Psoas muscle (tissue), 8 donors: ENCODE results near the gene ALAS1. TPM values are rescaled to one million over a fixed set of nuclear protein-coding genes. Genes with fewer than 3 reads are reported as not detected.

Experiments used
- ATAC-seq, 4 donors: fragments of 200-7000 bp; cut with Tn5 transposase; one replicate each; pipeline ENCODE4 v1.9.1; 2020; ENCODE audit warnings: moderate library complexity in 3 of 4, mild to moderate bottlenecking in 2 of 4
- DNase-seq, 2 donors: peaks; one replicate each; pipeline ENCODE4 v3.0.0-alpha.2; 2020
- H3K27ac ChIP-seq: fragments of 200-600 bp; one replicate; pipeline ENCODE4 v1.8.0; 2022
- H3K27me3 ChIP-seq, 3 donors: fragments of 200-600 bp in 1 of 3; one replicate each; pipeline versions ENCODE4 v1.6.1 to v1.8.0; 2013 to 2022; ENCODE audit warnings: low read length in 2 of 3, mild to moderate bottlenecking in 2 of 3, moderate library complexity in 1 of 3; ENCODE audit not compliant: insufficient read depth in 3 of 3
- H3K36me3 ChIP-seq, 2 donors: fragments of 200-600 bp in 1 of 2; one replicate each; pipeline versions ENCODE4 v1.6.1 to v1.8.0; 2013 to 2022; ENCODE audit warnings: low read depth in 1 of 2, mild to moderate bottlenecking in 1 of 2, moderate library complexity in 1 of 2; ENCODE audit not compliant: insufficient read depth in 1 of 2
- H3K4me1 ChIP-seq: fragments of 200-600 bp; one replicate; pipeline ENCODE4 v1.8.0; 2022
- H3K4me3 ChIP-seq: fragments of 200-600 bp; one replicate; pipeline ENCODE4 v1.8.0; 2022; ENCODE audit warnings: mild to moderate bottlenecking
- H3K9me3 ChIP-seq: fragments of 200-600 bp; one replicate; pipeline ENCODE4 v1.8.0; 2022
- CTCF ChIP-seq: fragments of 200-600 bp; IDR thresholded peaks from one replicate; pipeline ENCODE4 v1.8.0; 2022; ENCODE audit warnings: antibody characterized with exemption
- WGBS, 3 donors: extraction: QIAGEN DNeasy Blood & Tissue Kit; methylation state at CpG; one replicate each; pipeline versions ENCODE4 v1.1.6 to v1.1.7; 2013; 5-methylcytosine and 5-hydroxymethylcytosine counted together
- intact Hi-C, 2 donors: fragments of 100-400 bp; cut with DNase I; formaldehyde crosslinking; loops; one replicate each; pipeline versions ENCODE4 v1.11.0 to v1.14.2; 2022
- polyA plus RNA-seq, 3 donors: library from polyadenylated mRNA; stranded (reverse); fragments of 200-250 nt; gene quantifications; one replicate each; pipeline ENCODE4 v1.2.3, GENCODE V29; 2013
- total RNA-seq, 4 donors: library from RNA; stranded (reverse); fragmentation: NEBNext Ultra II Directional in 2 of 4; extraction: Animal tissue kit (Norgen Biotek cat#: 25700) in 2 of 4; gene quantifications; one replicate each; pipeline versions ENCODE4 v1.2.1 to v1.2.4, GENCODE V29; 2021 to 2023
- donor health status: healthy with polysubstance abuse.
- donor health status: DM: no; HTN: no; CAD: no; lungs with moderate emphysema.
- donor health status: Bipolar disorder and iron deficiency.
- donor health status: healthy.
- donor health status: DM: yes; HTN: yes; CAD: no.
- donor health status: DM: no; HTN: no; CAD: no.
- donor health status: DM: no; HTN: no; CAD: no.
- donor health status: DM: yes; HTN: yes; CAD: no.

ALAS1 gene
- total and polyA plus RNA-seq, 7 donors: 50.1 to 138 (median 75.2) TPM

- no peaks in the 10 kb centered on the region for H3K9me3 ChIP-seq
- TF ChIP-seq CTCF: no peak
- no peak for ATAC-seq
- no peak for DNase-seq
- WGBS, 3 donors: 94 to 100% (median 95%) methylated on average over 1 of the region's 1 CpG
- H3K4me3 ChIP-seq: no peak overlapping the region
- no peak overlapping the region for H3K27ac ChIP-seq
- no peaks in the 10 kb centered on the region for H3K27me3 ChIP-seq
- H3K36me3 ChIP-seq: no peaks in the 10 kb centered on the region
- intact Hi-C loops: no loop called here
- no peaks in the 10 kb centered on the region for H3K4me1 ChIP-seq
Measured at GRCh38 chr3:52178537-52178936, 19.4 kb upstream of the ALAS1 start.

GRCh38 chr3:52181543-52181942 is 16.4 kb upstream of the ALAS1 start:
- intact Hi-C loops: no loop called here
- H3K27ac ChIP-seq: no peak overlapping the region

GRCh38 chr3:52182196-52182595 is 15.8 kb upstream of the ALAS1 start:
- ATAC-seq: peak in 1 of 4 donors; percentile 46

More at GRCh38 chr3:52181543-52181942, 16.4 kb upstream of the ALAS1 start:
- H3K27me3 ChIP-seq: no peaks in the 10 kb centered on the region
- no peaks in the 10 kb centered on the region for H3K9me3 ChIP-seq
- H3K4me1 ChIP-seq: no peaks in the 10 kb centered on the region
- TF ChIP-seq CTCF: no peak
- DNase-seq (no peak), ATAC-seq (no peak)
- H3K4me3 ChIP-seq: no peak overlapping the region
- WGBS, 3 donors: 62 to 76% (median 73%) methylated on average over 4 of the region's 4 CpGs
- no peaks in the 10 kb centered on the region for H3K36me3 ChIP-seq

GRCh38 chr3:52182691-52183090 is 15.3 kb upstream of the ALAS1 start:
- H3K4me1 ChIP-seq: no peaks in the 10 kb centered on the region
- no peak overlapping the region for H3K4me3 ChIP-seq
- WGBS, 3 donors: 92 to 95% (median 94%) methylated on average over 4 of the region's 4 CpGs
- no peak for TF ChIP-seq CTCF
- no peaks in the 10 kb centered on the region for H3K36me3 ChIP-seq
- intact Hi-C loops: no loop called here
- H3K27me3 ChIP-seq: no peaks in the 10 kb centered on the region
- DNase-seq: no peak
- H3K9me3 ChIP-seq: no peaks in the 10 kb centered on the region
- H3K27ac ChIP-seq: no peak overlapping the region
- no peak for ATAC-seq

More at GRCh38 chr3:52182196-52182595, 15.8 kb upstream of the ALAS1 start:
- Histone ChIP-seq H3K27me3 (no peaks in the 10 kb centered on the region), H3K9me3 (no peaks in the 10 kb centered on the region), H3K4me1 (no peaks in the 10 kb centered on the region), H3K27ac (no peak overlapping the region), H3K36me3 (no peaks in the 10 kb centered on the region), H3K4me3 (no peak overlapping the region)
- DNase-seq: peak in 1 of 2 donors; percentile 18
- intact Hi-C loops: no loop called here
- WGBS, 3 donors: 77 to 89% (median 83%) methylated on average over 5 of the region's 5 CpGs
- TF ChIP-seq CTCF: no peak

DNA sequence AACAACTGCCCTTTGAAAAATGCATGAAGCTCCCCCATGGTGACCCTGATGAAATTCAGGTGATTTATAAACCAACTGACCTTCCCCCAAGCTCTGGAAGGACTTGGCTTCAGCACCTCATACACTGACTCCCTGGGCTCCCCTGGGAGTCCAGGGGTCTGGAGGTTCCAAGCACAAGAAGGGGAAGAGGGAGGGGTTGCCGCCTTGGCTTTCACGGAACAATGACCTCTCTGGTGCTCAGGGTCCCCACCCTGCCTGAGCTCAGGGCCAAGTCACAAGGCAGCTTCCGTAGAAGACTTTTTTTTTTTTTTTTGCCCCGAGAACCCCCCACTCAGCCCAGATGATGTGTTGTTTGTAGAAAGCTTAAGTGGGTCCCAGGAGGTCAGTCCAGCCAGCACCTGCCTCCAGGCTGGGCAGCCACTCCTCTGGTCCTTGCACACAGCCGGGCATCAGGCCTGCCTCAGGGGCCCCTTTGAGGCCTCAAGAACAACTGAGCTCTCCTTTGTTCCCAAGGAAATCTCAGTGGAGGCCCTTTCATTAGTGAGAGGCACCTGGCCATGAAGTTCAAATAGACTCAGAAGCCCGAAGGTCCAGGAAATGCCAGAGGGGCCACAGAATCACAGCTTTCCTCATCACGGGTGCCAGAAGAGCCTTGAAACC is 14.0 kb upstream of the ALAS1 start:
- intact Hi-C loops: no loop called here
- WGBS, 3 donors: 70 to 74% (median 73%) methylated on average over 7 of the region's 7 CpGs
- TF ChIP-seq CTCF: no peak
- H3K27me3 ChIP-seq: no peaks in the 10 kb centered on the region
- no peak overlapping the region for H3K4me3 ChIP-seq
- H3K36me3 ChIP-seq: no peaks in the 10 kb centered on the region
- H3K4me1 ChIP-seq: no peaks in the 10 kb centered on the region
- H3K9me3 ChIP-seq: no peaks in the 10 kb centered on the region
- peak overlapping the region; percentile 55 for H3K27ac ChIP-seq
- DNase-seq: no peak
- peak in 1 of 4 donors; percentile 33 for ATAC-seq
